Cardiac fibroblast (primary cell): ENCODE data around the gene SPATA9.

Experiments
- DNase-seq, 2 donors: peaks; one replicate each; pipeline versions ENCODE4 v3.0.0 to v3.0.0-alpha.2; 2010; ENCODE audit warnings: low read depth in 2 of 2
- H3K4me3 ChIP-seq, 2 donors: replicated peaks in 1 of 2; 1 replicate in 1 of 2; 2 replicates in 1 of 2; pipeline ENCODE4 v1.5.1; 2011; ENCODE audit warnings: low read depth in 2 of 2, low read length in 2 of 2, mild to moderate bottlenecking in 2 of 2, moderate library complexity in 1 of 2
- TF ChIP-seq, protein P1 (sequence below): IDR thresholded peaks from one replicate; pipeline ENCODE4 v1.5.1; 2011; ENCODE audit warnings: low read depth, mild to moderate bottlenecking, low read length, inconsistent platforms

SPATA9 gene

DNA sequence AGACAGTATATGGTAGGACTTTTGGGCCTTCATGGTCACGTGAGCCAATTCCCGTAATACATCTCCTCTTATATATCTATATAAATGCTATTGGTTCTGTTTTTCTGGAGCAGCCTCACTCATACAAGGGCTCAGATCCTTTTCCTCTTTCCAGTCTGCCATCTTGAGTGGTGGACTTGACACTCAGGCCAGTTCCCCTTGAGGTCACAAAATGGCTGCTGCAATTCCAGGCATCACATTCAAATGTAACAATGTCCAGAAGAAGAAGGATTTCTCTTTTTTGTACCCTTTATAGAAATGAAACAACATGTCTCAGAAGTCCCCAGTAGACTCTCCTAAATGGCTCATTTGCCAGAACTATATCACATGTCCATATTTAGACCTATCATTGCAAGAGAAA lies 58.4 kb downstream of the SPATA9 start:
- TF ChIP-seq, protein P1, sequence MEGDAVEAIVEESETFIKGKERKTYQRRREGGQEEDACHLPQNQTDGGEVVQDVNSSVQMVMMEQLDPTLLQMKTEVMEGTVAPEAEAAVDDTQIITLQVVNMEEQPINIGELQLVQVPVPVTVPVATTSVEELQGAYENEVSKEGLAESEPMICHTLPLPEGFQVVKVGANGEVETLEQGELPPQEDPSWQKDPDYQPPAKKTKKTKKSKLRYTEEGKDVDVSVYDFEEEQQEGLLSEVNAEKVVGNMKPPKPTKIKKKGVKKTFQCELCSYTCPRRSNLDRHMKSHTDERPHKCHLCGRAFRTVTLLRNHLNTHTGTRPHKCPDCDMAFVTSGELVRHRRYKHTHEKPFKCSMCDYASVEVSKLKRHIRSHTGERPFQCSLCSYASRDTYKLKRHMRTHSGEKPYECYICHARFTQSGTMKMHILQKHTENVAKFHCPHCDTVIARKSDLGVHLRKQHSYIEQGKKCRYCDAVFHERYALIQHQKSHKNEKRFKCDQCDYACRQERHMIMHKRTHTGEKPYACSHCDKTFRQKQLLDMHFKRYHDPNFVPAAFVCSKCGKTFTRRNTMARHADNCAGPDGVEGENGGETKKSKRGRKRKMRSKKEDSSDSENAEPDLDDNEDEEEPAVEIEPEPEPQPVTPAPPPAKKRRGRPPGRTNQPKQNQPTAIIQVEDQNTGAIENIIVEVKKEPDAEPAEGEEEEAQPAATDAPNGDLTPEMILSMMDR, result no peak
- H3K4me3 ChIP-seq, result no peak overlapping the region
- DNase-seq, result no peak

GRCh38 chr5:95623706-95624105 lies 59.1 kb downstream of the SPATA9 start:
- H3K4me3 ChIP-seq, result no peak overlapping the region
- TF ChIP-seq, protein P1, result no peak
- no peak for DNase-seq

DNA sequence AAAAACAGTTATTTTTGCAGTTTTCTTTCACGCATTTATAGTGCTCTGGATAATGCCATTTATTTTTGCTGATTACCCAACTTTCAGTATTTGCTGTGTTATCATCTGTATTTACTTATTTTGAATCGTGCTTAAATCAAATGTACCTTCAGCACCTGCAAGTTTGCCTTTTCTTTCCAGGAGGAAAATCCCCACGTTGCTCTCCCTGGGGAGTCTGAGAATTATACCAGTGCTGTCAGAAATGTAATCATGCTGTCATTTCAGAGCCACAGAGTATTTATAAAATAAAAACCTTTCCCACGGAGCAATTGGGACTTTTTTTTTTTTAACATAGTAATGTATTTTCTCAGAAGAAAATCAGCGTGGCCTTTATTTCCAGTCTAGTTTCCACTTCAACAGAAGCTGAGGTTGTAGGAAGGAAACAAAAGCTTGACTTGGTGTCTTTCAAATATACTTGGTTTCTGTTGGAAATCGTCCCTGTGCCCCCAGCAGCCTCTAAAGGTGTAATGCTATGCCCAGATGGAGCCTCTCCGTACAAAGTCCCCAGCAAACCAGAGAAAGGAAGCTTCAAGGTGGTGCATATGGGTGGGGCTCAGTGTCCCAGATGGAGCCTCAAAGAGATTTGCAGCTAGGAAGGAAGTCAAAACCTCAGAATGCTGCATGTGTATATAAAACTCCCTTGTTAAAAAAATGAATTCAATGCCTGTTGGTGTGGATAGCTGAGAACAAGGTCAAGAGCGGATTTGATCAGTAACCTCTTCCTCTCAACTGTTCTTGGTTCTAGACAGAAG lies 60.8 kb downstream of the SPATA9 start:
- H3K4me3 ChIP-seq, result no peak overlapping the region
- no peak for DNase-seq
- TF ChIP-seq, protein P1, result no peak

- H3K4me3 ChIP-seq, result peak overlapping the region; percentile 27 to 47
- peak; percentile 18 to 23 for DNase-seq
- TF ChIP-seq, protein P1, result no peak
Measured at GRCh38 chr5:95620870-95621838, 61.6 kb downstream of the SPATA9 start.

- TF ChIP-seq, protein P1, result no peak
- DNase-seq, result peak; percentile 48 to 52
- H3K4me3 ChIP-seq, result peak within 1 kb of the TSS; percentile 52 to 58
Measured at GRCh38 chr5:95620030-95620869, 62.5 kb downstream of the SPATA9 start, which contains the start of gene GPR150. Gene GPR150 (plus strand): TSS chr5:95620087. CDS start chr5:95620276, 189 bp downstream.

- peak overlapping the region; percentile 52 to 58 for H3K4me3 ChIP-seq
- TF ChIP-seq, protein P1, result no peak
- DNase-seq, result no peak
Measured at GRCh38 chr5:95619514-95620029, 63.2 kb downstream of the SPATA9 start.
